PC-9 (cell line): ENCODE results near the gene TROAP.

Experiments used
- EZH2 ChIP-seq: fragments of 200-600 bp; sonication (generic); IDR thresholded peaks from 2 replicates; pipeline ENCODE4 v1.8.0; 2017; ENCODE audit warnings: antibody characterized with exemption, low read depth
- TF ChIP-seq, protein P1 (sequence below): fragments of 200-600 bp; sonication (generic); conservative IDR thresholded peaks from 2 replicates; pipeline ENCODE4 v1.6.1; 2017; ENCODE audit warnings: mixed run types, antibody characterized with exemption, mild to moderate bottlenecking, moderate library complexity

DNA sequence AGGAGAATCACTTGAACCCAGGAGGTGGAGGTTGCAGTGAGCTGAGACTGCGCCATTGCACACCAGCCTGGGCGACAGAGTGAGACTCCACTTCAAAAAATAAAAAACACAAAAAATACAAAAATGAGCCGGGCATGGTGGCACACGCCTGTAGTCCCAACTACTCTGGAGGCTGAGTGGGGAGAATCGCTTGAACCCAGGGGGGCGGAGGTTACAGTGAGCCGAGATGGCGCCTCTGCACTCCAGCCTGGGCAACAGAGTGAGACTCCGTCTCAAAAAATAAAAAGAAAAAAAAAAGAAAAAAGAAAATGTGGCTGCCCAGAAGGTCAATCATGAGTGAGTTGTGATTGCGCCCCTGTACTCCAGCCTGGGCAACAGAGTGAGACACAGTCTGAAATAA lies 32.9 kb downstream of the TROAP start:
- TF ChIP-seq, protein P1, sequence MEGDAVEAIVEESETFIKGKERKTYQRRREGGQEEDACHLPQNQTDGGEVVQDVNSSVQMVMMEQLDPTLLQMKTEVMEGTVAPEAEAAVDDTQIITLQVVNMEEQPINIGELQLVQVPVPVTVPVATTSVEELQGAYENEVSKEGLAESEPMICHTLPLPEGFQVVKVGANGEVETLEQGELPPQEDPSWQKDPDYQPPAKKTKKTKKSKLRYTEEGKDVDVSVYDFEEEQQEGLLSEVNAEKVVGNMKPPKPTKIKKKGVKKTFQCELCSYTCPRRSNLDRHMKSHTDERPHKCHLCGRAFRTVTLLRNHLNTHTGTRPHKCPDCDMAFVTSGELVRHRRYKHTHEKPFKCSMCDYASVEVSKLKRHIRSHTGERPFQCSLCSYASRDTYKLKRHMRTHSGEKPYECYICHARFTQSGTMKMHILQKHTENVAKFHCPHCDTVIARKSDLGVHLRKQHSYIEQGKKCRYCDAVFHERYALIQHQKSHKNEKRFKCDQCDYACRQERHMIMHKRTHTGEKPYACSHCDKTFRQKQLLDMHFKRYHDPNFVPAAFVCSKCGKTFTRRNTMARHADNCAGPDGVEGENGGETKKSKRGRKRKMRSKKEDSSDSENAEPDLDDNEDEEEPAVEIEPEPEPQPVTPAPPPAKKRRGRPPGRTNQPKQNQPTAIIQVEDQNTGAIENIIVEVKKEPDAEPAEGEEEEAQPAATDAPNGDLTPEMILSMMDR: no peak
- TF ChIP-seq EZH2: no peak
